OCI-LY1 (cell line): Measurements from ENCODE around the gene RFTN1.

Experiments
- H2AFZ ChIP-seq: fragments of 200-600 bp; sonication (generic), shearing (Covaris generic); 2 replicates; pipeline ENCODE4 v1.6.0; 2014; ENCODE audit warnings: antibody characterized with exemption, mild to moderate bottlenecking, low read length
- H3F3A ChIP-seq: fragments of 200-600 bp; sonication (generic), shearing (Covaris generic); 2 replicates; pipeline ENCODE4 v1.6.0; 2014; ENCODE audit warnings: mild to moderate bottlenecking, antibody characterized with exemption, low read length, moderate library complexity; ENCODE audit not compliant: insufficient read depth
- H3K27ac ChIP-seq: fragments of 200-600 bp; sonication (generic); 2 replicates; pipeline ENCODE4 v1.5.1; 2014; ENCODE audit warnings: low read length, mixed run types, mild to moderate bottlenecking, low read depth; ENCODE audit not compliant: poor library complexity, severe bottlenecking
- H3K27me3 ChIP-seq: fragments of 200-600 bp; sonication (generic); 2 replicates; pipeline ENCODE4 v1.6.0; 2014; ENCODE audit warnings: antibody characterized with exemption, mild to moderate bottlenecking, low read length, moderate library complexity; ENCODE audit not compliant: insufficient read depth
- H3K36me3 ChIP-seq: fragments of 200-600 bp; sonication (generic); 2 replicates; pipeline ENCODE4 v1.6.1; 2014; ENCODE audit warnings: mild to moderate bottlenecking, antibody characterized with exemption, low read length, moderate library complexity, mixed read lengths; ENCODE audit not compliant: insufficient read depth
- H3K4me1 ChIP-seq: fragments of 200-600 bp; sonication (generic); 2 replicates; pipeline ENCODE4 v1.5.1; 2014; ENCODE audit warnings: mild to moderate bottlenecking, low read length, moderate library complexity; ENCODE audit not compliant: insufficient read depth, severe bottlenecking
- H3K4me2 ChIP-seq: fragments of 200-600 bp; sonication (generic), shearing (Covaris generic); 2 replicates; pipeline ENCODE4 v1.6.1; 2014; ENCODE audit warnings: low read length
- H3K4me3 ChIP-seq: fragments of 200-600 bp; sonication (generic); 2 replicates; pipeline ENCODE4 v1.5.1; 2014; ENCODE audit warnings: low read length, low read depth, mild to moderate bottlenecking, mixed read lengths; ENCODE audit not compliant: poor library complexity, severe bottlenecking
- H3K79me2 ChIP-seq: fragments of 200-600 bp; shearing (Covaris generic); 2 replicates; pipeline ENCODE4 v1.6.1; 2016; ENCODE audit warnings: mixed run types, low read length, mixed read lengths; ENCODE audit not compliant: insufficient read depth
- H3K9ac ChIP-seq: fragments of 200-600 bp; sonication (generic), shearing (Covaris generic); 2 replicates; pipeline ENCODE4 v1.6.1; 2014; ENCODE audit warnings: mild to moderate bottlenecking, low read length, mixed read lengths
- H3K9me2 ChIP-seq: fragments of 200-600 bp; sonication (generic), shearing (Covaris generic); 2 replicates; pipeline ENCODE4 v1.6.1; 2014; ENCODE audit warnings: low read depth, mild to moderate bottlenecking, low read length, mixed read lengths
- H3K9me3 ChIP-seq: fragments of 200-600 bp; shearing (Covaris generic); 2 replicates; pipeline ENCODE4 v1.6.1; 2014; ENCODE audit warnings: low read length, mixed read lengths
- H4K20me1 ChIP-seq: fragments of 200-600 bp; sonication (generic), shearing (Covaris generic); 2 replicates; pipeline ENCODE4 v1.6.0; 2016; ENCODE audit warnings: mild to moderate bottlenecking, low read length; ENCODE audit not compliant: insufficient read depth
- CTCF ChIP-seq: fragments of 200-600 bp; sonication (generic), shearing (Covaris generic); IDR thresholded peaks from 2 replicates; pipeline ENCODE4 v1.5.1; 2017; ENCODE audit warnings: mild to moderate bottlenecking, antibody characterized with exemption, low read length, moderate library complexity, mixed read lengths
- EZH2 ChIP-seq: fragments of 200-600 bp; sonication (generic), shearing (Covaris generic); IDR thresholded peaks from 2 replicates; pipeline ENCODE4 v1.8.0; 2017; ENCODE audit warnings: borderline replicate concordance, mixed run types, mild to moderate bottlenecking, antibody characterized with exemption, low read length, moderate library complexity, mixed read lengths

The RFTN1 gene

GRCh38 chr3:16432714-16433113 lies 80.8 kb downstream of the RFTN1 start:
- H3F3A ChIP-seq = peaks cover 22% of the 10 kb centered on the region
- TF ChIP-seq CTCF = no peak
- TF ChIP-seq EZH2 = no peak
- H3K4me1 ChIP-seq = peaks cover 96% of the 10 kb centered on the region
- H2AFZ ChIP-seq = no peak overlapping the region
- peaks cover 68% of the 10 kb centered on the region for H3K36me3 ChIP-seq
- peak overlapping the region; percentile 34 for H3K4me3 ChIP-seq
- no peaks in the 10 kb centered on the region for H3K9me2 ChIP-seq
- peak overlapping the region; percentile 99 for H3K27ac ChIP-seq
- H4K20me1 ChIP-seq = no peaks in the 10 kb centered on the region
- H3K27me3 ChIP-seq = no peaks in the 10 kb centered on the region
- peak overlapping the region; percentile 62 for H3K4me2 ChIP-seq
- peak overlapping the region; percentile 72 for H3K9ac ChIP-seq
- peaks cover 46% of the 10 kb centered on the region for H3K79me2 ChIP-seq
- H3K9me3 ChIP-seq = no peaks in the 10 kb centered on the region

GRCh38 chr3:16430717-16431630 lies 82.5 kb downstream of the RFTN1 start:
- Histone ChIP-seq H3K27ac (peak overlapping the region; percentile 99), H3K79me2 (peaks cover 49% of the 10 kb centered on the region), H3K9me3 (no peaks in the 10 kb centered on the region), H3F3A (peaks cover 19% of the 10 kb centered on the region), H3K4me3 (peak overlapping the region; percentile 35), H3K4me2 (peak overlapping the region; percentile 62), H3K9ac (peak overlapping the region; percentile 73), H4K20me1 (no peaks in the 10 kb centered on the region), H3K36me3 (peaks cover 72% of the 10 kb centered on the region), H3K4me1 (peaks cover 97% of the 10 kb centered on the region), H3K9me2 (no peaks in the 10 kb centered on the region), H2AFZ (no peak overlapping the region), H3K27me3 (no peaks in the 10 kb centered on the region)
- TF ChIP-seq EZH2 (no peak), CTCF (no peak)

GRCh38 chr3:16429086-16429485 lies 84.4 kb downstream of the RFTN1 start:
- H3K36me3 ChIP-seq = peaks cover 86% of the 10 kb centered on the region
- no peak overlapping the region for H2AFZ ChIP-seq
- no peaks in the 10 kb centered on the region for H4K20me1 ChIP-seq
- peaks cover 100% of the 10 kb centered on the region for H3K4me1 ChIP-seq
- no peak overlapping the region for H3K4me3 ChIP-seq
- no peak overlapping the region for H3K4me2 ChIP-seq
- H3K27me3 ChIP-seq = no peaks in the 10 kb centered on the region
- peaks cover 13% of the 10 kb centered on the region for H3F3A ChIP-seq
- TF ChIP-seq EZH2 = no peak
- TF ChIP-seq CTCF = no peak
- H3K27ac ChIP-seq = peak overlapping the region; percentile 99
- no peaks in the 10 kb centered on the region for H3K9me3 ChIP-seq
- H3K9me2 ChIP-seq = no peaks in the 10 kb centered on the region
- peaks cover 67% of the 10 kb centered on the region for H3K79me2 ChIP-seq
- peak overlapping the region; percentile 73; the same call in 1 of the 2 replicates for H3K9ac ChIP-seq
